NCI-H1048 (cell line): ENCODE measurements around the gene KCND1.
A peak's percentile ranks its signal among the peaks of the same experiment; 100 is the strongest.
"Not testable (repeated sequence)": the region's sequence is repeated elsewhere in the genome, so short reads cannot be mapped to it uniquely, and the experiment has no call there.

Source experiments
- DNase-seq: peaks from one replicate; lab custom pipeline; 2025; lab: John Stamatoyannopoulos, UW

KCND1 gene

DNA sequence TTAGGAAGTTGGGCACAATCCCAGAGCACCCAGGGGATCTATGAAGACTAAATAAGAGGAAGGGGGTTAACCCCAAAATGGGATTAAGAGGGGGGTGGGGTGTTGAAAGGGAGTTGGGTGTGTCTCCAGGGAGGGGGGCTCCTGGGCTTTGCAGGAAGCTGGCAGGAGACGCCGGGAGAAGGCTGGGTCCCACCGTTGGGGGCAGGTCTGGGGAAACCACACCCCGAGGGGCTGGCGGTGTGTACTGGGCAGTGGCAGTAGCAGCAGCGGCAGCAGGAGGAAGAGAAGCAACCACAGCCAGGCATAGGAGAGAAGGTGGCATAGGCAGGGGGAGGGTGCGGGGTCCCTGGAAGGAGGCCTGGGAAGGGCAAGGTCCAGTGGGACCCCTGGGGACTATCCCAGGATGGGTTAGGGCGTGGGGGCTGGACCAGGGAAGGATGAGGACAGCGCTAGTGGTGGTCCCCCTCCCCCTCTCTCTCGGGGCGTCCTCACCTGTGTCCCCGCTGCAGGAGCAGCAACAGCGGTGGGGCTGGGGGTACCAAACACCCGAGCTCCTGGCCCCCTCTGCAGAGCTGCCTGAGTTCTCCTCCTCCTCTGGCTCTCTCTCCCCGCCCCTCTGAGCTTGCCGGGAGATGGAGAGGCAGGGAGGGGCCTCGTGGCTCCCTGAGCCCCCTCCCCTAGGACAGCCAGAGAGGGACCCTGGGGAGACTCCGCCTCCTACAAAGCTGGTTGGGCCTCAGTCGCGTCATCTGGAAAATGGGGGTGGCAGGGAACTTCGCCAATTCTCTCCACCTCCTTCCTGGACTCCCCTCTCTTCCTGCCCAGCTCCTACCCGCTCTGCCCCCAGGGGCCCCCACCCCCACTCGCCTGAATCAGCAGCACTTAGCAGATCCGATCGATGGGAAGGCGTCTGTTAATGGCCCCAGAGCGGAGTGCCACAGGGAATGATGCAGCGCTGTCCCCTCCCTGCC is at the start of gene KCND1:
KCND1 (minus strand) TSS at position 596 of the 971 bp plus-strand sequence. CDS start 1,573 bp downstream, outside the sequence.
- no peak for DNase-seq

DNA sequence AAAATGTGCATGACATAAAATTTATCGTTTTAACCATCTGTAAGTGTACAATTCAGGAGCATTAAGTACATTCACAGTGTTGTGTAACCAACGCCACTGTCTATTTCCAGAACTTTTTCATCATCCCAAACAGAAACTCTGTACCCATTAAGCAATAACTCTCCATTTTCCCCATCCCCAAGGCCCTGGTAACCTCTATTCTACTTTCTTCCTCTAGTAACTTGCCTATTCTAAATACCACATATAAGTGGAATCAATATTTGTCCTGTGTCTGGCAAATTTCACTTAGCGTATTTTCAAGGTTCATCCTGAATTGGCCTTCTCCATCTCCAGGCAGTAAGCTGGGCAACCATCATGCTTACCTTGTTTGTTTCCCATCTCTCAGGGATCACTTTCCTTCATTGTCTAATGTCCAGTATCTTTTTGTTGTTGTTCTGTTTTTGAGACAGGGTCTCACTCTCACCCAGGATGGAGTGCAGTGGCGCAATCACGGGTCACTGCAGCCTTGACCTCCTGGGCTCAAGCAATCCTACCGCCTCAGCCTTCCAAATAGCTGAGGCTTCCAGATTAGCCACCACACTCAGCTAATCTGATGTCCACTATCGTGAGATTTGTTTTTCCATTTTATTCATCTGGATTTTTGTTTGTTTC is 48.1 kb upstream of the KCND1 start:
- no peak for DNase-seq

DNA sequence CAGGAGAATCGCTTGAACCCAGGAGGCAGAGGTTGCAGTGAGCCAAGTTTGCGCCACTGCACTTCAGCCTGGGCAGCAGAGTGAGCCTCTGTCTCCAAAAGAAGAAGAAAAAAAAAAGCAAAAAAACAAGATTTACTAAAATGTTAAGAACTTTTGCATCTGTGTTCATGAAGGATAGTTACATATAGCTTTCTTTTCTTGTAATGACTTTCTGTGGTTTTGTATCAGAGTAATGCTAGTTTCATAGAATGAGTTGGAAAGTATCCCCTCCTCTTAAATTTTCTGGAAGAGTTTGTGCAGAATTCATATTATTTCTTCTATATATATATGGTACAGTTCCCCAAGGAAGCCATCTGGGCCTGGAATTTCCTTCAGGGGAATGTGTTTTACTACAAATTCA is 47.4 kb upstream of the KCND1 start:
- DNase-seq = no peak

DNA sequence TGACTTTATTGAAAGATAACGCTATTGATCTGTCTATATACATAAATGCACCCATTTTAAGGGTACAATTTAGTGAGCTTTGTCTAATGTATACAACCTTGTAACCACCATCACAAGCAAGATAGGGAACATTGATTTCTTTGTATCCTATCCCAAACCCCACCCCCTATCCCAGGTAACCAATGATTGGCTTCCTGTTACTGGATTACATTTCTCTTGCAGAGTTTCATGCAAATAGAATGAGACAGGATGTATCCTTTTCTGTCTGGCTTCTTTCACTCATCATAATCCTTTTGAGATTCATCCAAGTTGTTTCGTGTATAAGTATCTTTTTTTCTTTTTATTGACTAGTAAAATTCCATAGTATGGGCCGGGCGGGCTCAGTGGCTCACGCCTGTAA is 32.1 kb upstream of the KCND1 start:
- peak; percentile 32 for DNase-seq

DNA sequence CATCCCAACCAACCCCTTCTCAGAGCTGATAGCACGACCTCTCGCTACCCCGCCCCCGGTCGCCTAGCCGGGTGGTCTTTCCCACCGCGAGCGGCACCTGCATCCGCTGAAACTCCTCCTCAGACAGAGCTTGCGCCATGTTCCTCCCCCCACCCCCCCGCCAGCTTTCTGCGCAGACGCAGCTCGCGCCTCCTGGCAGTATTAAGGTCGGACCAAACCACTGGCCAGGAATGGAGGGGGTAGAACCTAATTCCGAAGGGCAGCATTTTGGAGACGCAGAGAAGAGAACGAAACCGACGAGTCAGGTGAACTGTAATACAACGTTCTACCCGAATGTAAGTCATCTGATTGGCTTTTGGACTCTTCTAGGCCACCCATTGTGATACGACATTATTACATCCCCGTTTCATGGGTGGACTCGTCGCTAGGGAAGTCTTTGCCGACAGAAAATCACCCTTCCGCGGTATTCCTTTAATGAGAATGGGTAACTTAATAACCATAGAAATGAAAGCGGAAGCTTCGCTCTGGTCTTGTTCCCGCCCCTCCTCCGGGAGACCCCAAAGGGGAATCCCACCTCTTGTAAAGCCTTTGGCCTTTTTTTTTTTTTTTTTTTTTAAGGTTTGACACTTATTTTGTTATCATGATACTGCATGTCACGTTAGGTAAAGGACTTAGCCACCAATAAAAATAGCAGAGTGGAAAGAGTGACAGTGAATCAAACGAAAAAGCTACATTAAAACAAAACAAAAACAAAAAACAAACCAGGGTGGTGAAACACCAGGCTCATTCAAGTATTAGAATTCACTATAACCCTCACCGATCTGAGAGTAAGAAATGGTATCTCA is 30.7 kb upstream of the KCND1 start, which contains the start of gene GRIPAP1:
GRIPAP1 (minus strand) TSS at position 174 of the 845 bp plus-strand sequence; CDS start at position 139, 35 bp downstream.
- peak; percentile 2 for DNase-seq

DNA sequence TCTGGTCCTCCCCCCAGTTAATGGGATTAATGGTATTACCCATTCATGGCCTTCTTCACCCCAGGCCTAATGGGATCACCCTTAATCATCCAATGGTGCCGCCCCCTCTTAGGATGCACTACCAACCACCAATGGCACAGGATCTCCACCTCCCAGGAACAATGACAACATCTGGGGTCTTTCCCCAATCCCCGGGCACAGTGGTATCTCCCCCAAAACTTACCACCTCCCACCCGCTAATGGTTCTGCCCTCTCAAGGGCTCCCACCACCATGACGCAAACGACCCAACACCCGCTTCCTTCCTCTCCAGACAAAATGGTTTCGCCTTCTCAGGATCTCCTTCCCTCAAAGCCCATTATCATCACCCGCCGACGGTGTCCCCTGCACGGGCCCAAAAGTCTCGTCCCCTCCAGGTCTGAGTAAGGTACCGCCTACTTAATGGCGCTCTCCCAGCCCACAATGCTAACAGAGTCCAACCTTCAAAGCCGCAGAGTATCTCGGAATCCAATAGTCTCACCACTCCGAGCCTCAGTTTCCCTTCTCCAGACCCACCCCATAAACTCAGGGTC is 30.0 kb upstream of the KCND1 start:
- no peak for DNase-seq

DNA sequence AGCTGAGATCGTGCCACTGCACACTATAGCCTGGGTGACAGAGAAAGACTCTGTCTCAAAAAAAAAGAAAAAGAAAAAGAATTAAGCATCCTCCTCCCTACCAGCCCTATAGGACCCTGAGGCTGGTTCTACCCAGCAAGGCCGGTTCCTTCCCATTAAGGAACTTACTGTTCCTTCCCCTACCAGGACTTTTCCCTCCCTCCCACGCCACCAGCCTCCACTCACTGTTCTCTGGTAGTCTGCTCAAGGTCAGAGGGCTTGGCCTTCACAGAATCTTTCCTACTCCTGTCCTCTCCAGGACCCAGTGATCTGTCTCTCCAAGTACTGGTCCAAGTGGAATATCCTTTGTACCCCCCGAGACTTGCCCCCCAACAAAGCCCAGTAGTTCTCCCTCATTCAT is 29.0 kb upstream of the KCND1 start:
- DNase-seq = no peak

DNA sequence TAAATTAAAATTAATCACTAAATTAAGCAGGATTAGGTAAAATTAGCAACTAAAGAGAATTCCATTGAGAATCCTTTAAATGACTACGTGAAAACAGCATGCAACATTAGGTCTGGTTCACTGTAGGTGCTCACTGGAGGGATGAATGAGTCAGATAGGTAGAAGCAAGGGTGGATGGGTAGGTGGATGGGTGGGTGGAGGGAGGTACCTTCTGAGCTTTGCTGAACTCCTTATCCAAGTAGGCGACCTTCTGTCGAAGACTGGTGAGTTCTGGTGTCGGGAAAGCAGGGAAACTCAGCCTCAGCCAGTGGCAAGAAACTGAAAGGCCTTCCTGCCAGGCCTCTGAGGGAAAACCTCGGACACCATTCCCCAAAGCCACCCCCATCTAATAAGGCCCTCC is 27.4 kb upstream of the KCND1 start:
- DNase-seq = no peak

DNA sequence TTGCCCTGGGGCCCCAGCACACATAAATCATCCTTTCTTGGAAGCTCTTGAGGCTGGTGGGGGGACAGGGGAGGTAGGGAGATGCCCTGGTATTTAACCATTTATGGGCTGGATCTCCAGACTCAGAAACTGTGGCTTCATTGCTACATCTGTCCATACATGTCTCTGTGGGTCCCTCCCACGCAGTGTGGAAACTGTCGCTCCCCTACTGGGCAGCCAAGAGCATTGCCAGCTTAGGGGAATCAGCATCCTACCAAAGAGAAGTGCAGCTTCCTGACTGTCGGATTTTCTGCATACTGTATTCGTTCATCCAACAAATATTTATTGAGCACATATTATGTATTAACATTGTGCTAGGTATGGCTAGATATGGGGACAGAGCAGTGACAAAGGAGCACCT is 26.7 kb upstream of the KCND1 start:
- DNase-seq = no peak

DNA sequence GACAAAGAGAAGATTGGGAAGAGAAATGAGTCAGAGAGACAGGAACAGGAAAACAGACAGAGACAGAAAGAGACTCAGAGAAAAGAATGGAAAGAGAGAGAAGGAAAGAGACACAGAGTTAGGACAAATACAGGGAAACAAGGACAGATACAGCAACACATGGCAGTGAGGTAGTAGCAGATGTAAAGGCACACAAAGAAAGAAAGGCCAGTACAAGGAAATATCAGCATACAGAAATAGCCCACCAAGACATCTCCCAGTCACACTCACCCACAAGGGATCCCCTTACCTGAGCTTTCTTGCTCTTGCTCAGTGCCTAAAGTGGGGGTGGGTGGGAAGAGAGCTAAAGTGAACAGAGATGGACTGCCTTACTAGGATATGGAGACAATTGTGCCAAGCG is 26.2 kb upstream of the KCND1 start:
- no peak for DNase-seq

DNA sequence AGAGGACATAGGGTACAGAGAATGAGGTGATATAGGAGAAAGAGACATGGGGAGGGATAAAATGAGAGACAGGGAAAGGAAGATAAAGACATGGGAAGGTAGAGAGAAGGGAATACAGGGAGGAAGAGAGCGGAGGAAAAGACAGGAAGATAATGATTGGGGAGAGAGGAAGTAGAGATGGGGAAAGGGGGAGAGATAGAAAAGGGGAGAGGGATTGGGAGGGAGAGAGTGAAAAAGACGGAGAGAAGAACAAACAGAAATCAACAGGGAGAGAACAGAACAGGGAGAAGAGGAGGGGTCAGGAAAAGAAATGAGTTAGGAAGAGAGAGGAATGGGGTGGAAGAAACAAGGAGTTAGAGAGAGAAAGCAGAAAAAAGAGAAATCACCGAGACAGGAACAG is 25.8 kb upstream of the KCND1 start:
- no peak for DNase-seq

DNA sequence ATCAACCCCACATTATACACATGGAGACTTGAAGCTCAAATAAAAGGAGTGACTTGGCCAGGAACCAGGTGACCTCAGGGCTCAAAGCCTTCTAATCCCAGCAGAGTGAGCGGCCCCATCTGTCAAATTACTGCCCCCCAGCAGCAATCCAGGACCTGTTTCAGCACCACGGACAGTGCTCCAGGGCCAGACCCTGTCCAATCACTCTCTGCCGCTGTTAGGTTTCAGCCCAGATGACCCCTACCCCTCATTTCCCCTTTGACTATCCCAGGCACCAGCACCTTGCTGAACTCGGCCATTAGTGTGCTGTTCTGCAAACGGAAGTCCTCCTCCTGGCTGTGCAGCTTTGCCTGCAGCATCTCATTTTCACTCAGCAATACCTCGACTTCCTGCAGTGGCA is 25.3 kb upstream of the KCND1 start:
- no peak for DNase-seq

DNA sequence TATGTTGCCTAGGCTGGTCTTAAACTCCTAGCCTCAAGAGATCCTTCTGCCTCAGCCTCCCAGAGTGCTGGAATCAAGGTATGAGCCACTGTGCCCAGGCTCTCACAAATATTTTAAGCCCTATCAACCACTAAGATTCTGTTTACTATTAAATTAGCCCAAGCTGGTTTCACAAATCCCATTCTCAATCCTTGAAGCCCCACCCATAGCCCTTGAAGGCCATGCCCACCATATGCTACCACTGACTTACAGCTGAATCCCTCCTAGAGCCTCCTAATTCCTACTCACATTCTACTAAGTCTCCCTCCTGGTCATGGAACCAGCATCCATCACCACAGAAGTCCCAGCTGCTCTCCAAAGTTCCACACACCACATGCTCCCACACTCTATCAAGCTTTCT is 20.7 kb upstream of the KCND1 start:
- no peak for DNase-seq

DNA sequence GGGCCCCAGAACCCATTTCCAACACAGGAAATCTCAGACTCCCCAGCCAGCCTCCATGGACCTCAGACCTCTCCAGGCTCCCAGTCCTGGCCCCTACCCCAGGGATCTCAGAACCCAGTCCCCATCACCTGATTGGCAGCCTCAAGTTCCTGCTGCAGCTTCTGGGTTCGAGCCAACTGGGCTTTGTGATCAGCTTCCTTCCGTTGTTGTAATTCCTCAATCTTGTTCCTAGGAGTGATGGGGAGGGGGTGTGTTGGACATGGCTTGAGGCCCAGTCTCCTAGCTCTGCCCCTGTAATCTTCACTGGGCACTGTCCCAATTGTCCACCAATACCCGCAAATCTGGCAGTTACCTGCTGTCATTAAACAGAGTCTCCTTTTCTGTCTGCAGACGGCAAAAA is 17.8 kb upstream of the KCND1 start:
- no peak for DNase-seq

DNA sequence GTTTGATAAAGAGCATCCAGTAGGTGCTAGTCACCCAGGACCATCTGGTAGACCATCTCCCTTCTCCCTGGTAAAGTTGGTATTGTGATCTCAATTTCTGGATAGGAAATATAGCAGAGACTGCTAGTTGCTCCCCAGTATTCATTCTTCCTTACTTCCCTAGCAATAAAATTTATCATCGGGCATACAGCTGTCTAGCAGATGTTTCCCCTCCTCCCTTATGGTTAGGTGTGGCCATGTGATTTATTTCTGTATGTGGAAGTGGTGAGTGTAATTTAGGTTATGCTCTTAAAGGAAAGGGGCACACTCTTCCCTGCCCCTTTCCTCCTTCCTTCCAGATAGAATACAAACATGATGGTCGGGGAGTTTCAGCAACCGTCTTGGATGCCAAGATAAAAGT is 12.3 kb upstream of the KCND1 start:
- DNase-seq = no peak

DNA sequence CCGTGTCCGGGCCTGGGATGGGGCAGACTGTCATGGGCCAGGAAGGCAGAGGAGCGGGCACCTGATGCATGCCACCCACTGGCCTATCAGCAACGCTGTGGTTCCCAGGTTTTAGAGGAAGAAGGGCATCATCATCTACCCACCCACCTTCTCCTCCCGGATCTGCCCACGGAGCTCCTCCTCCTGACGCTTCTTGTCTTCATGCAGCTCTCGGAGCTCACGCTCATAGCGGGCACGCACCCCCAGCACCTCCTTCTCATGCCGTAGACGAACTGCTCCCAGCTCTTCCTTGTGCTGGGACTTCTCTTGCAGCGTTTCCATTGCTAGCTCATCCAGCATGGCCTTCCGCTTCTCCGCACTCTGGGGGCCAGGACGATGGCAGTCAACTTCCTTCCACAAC is 11.4 kb upstream of the KCND1 start:
- DNase-seq = no peak

DNA sequence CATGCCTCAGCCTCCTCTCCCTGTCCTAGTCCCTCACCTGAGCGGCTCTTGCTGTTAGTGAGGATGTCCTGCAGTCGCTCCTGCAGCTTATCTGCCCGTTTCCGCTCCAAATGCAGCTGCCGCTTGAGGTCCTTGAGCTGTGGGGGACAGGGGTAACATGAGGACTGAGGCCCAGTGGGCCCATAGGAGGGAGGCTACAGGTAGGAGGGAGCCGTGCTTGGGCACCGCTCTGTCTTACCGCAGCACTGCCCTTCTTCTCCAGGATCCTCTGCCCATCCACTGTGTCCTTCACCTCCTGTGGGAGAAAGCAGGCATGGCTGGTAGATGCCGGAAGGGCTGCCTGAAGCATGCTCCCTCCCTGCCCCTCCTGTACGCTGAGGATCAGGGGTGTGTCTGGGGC is 9.5 kb upstream of the KCND1 start:
- DNase-seq = no peak

DNA sequence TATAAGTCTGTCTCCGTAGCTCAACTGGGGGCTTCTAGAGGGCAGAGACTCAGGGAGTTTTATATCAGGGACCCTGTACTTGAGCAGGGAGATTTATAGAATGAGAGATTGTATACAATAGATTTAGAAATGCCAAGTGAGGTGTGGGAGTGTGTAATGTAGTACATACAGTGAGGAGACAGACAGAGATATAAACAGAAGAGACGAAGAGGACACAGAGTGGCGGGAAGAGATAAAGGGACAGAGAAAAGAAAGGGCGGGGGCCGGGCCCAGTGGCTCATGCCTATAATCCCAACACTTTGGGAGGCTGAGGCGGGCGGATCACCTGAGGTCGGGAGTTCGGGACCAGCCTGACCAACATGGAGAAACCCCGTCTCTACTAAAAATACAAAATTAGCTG is 8.7 kb upstream of the KCND1 start:
- not testable (repeated sequence) for DNase-seq

DNA sequence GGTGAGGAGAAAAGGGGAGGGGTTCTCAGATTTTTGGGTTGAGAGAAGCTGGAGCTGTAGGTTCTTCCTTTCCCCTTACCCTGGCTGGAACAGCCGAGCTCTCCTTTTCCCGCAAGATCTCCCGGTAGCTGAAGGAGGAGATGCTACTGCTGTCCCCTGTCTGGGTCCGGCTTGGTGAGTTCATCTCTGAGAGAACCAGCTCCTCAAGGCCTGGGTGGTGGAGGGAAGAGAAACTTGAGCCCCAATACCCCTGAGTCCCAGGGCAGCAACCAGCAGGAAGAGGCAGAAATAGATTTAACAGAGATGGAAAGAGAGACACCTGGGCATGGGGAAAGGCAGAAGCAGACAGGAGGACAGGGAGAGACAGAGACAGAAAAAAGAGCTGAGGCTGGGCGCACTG is 6.6 kb upstream of the KCND1 start:
- DNase-seq = no peak

DNA sequence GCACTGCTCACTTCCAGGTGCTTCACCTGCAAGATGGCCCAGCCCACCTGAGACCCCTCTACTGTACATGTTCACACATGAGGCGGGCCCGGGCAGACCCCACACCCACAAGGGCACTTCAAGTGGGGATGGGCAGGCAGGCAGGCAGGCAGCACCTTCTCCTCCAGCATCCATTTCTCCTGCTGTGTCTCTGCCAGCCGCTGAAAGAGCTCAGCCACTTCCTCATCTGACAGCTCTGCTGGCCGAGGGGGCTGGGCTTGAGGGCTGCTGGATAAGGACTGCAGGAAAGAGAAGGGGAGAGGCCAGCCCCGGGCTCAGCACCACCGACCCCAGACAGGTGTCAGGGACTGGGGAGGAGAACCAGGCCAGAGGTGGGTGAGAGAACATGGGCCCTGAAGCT is 4.4 kb upstream of the KCND1 start:
- no peak for DNase-seq

DNA sequence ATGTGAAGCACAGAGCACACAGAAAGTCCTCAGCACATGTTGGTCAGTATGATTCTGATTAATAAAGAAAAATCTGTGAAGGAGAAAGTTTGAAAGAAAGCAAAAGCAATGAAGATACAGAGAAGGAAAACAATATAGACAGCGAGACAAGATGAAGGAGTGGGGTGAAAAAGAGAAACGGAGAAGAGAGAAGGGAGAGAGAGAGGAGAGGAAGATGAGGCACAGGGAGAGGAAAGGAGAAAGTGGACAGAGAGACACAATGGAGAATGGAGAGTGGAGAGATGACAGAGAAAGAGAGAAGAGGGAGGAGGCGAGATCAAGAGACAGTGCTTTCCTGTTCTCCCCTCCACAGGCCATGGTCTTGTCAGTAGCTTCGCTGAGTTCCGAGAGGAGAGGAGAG is 3.9 kb upstream of the KCND1 start:
- no peak for DNase-seq

DNA sequence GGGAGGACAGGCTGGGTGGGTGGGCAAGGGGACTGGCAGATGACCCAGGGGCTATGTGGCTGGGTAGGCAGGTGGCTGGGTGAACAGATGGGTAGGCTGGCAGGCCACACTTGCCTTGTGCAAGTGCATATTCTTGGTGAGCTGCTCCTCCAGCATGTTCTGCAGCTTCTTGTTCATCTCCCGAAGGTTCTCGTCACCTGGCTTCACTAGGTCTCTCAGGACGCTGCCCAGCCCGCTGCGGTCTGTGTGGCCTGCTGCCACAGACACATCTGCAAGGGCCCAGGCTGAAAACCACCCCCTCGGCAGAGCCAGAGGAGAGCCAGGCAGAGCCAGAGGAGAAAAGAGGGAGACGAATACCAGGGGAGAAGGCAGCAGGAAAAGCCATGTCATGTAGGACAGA is 3.4 kb upstream of the KCND1 start:
- DNase-seq = no peak
